GM19099 (cell line): ENCODE results near the gene EYS.

Experiments used
- POLR2A ChIP-seq: IDR thresholded peaks from 3 replicates; pipeline ENCODE4 v1.6.1; 2011; ENCODE audit warnings: low read depth; ENCODE audit not compliant: insufficient read length; ENCODE audit errors: extremely low read depth

Gene EYS

GRCh38 chr6:64270083-64270482 lies 1436.9 kb downstream of the EYS start:
- no peak for TF ChIP-seq POLR2A

DNA sequence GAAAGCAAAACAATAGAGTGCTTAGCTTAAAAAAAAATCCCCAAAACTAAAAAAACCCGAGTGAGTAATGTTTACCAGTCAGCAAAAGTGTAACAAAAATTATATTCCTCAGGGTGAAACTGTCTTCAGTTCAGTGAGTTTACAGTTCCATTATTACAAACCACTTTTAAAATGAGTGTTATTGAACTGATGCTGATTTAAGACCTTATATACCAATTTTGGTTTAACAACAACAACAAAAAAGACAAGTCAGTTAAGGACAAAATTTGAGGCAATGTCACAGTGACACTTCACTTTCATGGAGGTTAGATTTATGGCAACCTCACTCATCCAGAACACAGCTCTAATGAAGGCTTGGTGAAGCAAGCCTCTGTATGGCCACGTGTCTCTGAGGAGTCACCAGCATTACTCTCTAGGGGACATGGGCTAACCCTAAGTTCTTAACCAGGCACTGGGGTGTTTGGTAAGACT lies 1440.6 kb downstream of the EYS start:
- no peak for TF ChIP-seq POLR2A

DNA sequence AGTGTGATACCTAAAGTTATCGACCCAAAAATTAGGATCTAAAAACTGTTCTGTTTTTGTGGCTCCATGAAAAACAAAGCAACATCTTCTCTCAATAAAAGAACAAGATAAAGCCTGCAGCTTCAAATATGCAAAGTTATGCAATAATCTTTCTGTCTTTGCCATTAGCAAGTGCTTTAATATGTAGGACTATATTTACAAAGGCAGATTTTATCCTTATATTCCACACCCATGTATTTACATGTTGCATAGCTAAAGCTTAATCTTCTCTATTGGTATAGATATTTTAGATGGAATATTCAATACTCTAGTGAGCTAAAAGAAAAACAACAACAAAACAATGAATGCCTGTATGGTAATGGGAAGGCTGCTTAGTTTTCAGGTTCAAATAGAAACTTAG lies 1443.2 kb downstream of the EYS start:
- no peak for TF ChIP-seq POLR2A

GRCh38 chr6:64259372-64259771 lies 1447.7 kb downstream of the EYS start:
- no peak for TF ChIP-seq POLR2A

GRCh38 chr6:64258752-64259151 lies 1448.3 kb downstream of the EYS start:
- TF ChIP-seq POLR2A = no peak

GRCh38 chr6:64258302-64258701 lies 1448.7 kb downstream of the EYS start:
- no peak for TF ChIP-seq POLR2A

GRCh38 chr6:64257586-64257985 lies 1449.4 kb downstream of the EYS start:
- no peak for TF ChIP-seq POLR2A

GRCh38 chr6:64256483-64256882 lies 1450.5 kb downstream of the EYS start:
- TF ChIP-seq POLR2A = no peak

DNA sequence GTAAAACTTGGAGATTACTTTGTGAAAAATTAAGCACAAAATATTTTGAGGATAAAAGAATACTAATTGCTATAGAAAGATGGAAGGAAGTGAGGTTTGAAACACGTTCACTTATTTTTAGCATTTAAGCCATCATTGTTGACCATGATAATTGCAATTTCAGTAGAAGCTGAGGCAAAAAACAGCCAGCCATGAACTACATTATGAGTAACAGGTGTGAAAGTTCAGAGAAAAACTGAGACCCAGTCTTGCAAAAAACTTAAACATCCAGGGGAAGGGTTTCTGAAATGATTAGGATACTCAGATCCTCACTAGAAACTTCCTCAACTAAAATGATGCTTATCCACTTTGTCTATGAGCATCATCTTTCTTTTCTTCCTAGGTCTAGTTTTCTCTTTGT lies 1452.0 kb downstream of the EYS start:
- TF ChIP-seq POLR2A = no peak

GRCh38 chr6:64254558-64254957 lies 1452.5 kb downstream of the EYS start:
- no peak for TF ChIP-seq POLR2A

GRCh38 chr6:64252256-64252655 lies 1454.8 kb downstream of the EYS start:
- TF ChIP-seq POLR2A = no peak

DNA sequence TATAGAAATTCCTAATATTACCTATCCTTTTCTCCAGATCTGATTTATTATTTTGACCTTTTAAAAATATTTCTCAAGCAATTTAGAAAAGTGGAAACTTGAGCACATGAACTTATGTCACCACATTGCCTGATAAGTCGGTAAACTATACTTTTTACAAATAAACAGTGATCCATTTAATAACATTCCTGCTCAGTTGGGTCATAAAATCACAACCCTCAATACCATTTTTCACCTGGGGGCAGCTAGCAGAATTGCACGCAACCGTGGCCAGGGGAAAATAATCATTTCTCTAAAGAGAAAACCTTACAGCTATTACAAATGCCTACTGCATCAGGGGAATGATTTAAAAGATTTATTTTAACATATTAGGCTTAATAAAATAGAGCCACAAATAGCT lies 1456.9 kb downstream of the EYS start:
- TF ChIP-seq POLR2A = no peak

DNA sequence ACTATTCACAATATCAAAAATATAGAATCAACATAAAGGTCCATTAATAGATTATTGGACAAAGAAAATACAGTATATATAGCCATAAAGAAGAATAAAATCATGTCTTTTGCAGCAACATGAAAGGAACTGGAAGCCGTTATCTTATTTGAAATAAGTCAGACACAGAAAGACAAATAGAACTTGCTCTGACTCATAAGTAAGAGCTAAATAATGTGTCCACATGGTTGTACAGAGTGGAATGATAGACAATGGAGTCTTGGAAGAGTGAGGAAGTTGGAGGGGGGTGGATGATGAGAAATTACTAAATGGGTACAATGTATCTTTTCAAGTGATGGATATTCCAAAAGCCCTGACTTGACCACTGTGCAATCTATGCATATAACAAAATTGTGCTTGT lies 1457.9 kb downstream of the EYS start:
- no peak for TF ChIP-seq POLR2A

DNA sequence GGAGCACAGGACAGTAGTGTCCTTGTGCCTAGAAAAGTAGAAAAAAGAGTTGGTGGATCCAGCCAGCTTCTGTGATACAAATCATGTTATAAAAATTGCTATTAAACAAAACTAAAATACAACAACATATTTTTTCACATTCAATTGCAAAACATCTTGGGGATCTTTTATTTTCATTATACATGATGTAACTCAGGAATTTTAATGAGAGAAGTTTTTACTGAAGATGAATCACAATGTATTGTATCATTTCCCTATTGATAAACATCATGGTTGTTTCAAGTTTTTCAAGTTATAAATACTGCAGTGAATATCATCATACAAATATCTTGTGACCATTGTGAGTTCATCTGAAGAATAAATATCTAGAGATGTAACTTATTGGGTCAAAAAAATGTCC lies 1463.4 kb downstream of the EYS start:
- no peak for TF ChIP-seq POLR2A

DNA sequence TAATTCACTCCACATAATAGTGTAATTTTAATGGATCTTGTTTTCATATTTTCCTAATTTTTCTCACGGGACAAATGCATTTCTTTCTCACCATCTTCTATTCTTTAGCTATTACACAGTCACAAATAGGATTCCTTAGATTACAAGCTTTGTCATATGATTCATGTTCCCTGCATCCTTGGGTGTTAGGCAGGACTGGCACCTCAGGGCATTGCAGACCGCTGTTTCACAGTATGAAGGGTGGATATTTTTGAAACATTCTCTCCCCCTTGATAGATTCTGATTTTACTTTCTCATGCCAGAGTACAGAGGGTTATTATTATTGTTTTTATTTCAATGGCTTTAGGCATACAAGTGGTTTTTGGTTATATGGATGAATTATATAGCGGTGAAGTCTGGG lies 1469.0 kb downstream of the EYS start:
- TF ChIP-seq POLR2A = no peak

GRCh38 chr6:64233746-64234145 lies 1473.3 kb downstream of the EYS start:
- TF ChIP-seq POLR2A = no peak

- TF ChIP-seq POLR2A = no peak
Measured at GRCh38 chr6:64231928-64232327, 1475.1 kb downstream of the EYS start.
